WTC11 (cell line): ENCODE results near the gene SERAC1.

ENCODE experiments used
- ATF1 ChIP-seq: sonication (generic); formaldehyde crosslinking; IDR thresholded peaks from 2 replicates; pipeline ENCODE4 v1.8.1; 2023; ENCODE audit warnings: mild to moderate bottlenecking, moderate library complexity, missing genetic modification reagents
- ESRRA ChIP-seq: sonication (generic); formaldehyde crosslinking; IDR thresholded peaks from 2 replicates; pipeline ENCODE4 v1.8.1; 2022; ENCODE audit warnings: mild to moderate bottlenecking, missing genetic modification reagents, borderline replicate concordance
- NFYB ChIP-seq: sonication (generic); formaldehyde crosslinking; conservative IDR thresholded peaks from 2 replicates; pipeline ENCODE4 v1.8.0; 2022; ENCODE audit warnings: low read depth, missing genetic modification reagents
- TEAD1 ChIP-seq: sonication (generic); formaldehyde crosslinking; IDR thresholded peaks from 2 replicates; pipeline ENCODE4 v1.8.0; 2022; ENCODE audit warnings: mild to moderate bottlenecking, missing genetic modification reagents
- USF1 ChIP-seq: sonication (generic); formaldehyde crosslinking; IDR thresholded peaks from 2 replicates; pipeline ENCODE4 v1.8.0; 2022; ENCODE audit warnings: mild to moderate bottlenecking, missing genetic modification reagents
- ZNF121 ChIP-seq: sonication (generic); formaldehyde crosslinking; IDR thresholded peaks from 2 replicates; pipeline ENCODE4 v1.8.0; 2023; ENCODE audit warnings: missing genetic modification reagents
- TF ChIP-seq, protein P1 (sequence below): sonication (generic); formaldehyde crosslinking; IDR thresholded peaks from 2 replicates; pipeline ENCODE4 v1.8.1; 2022; ENCODE audit warnings: mild to moderate bottlenecking, missing genetic modification reagents, moderate library complexity, borderline replicate concordance
- TF ChIP-seq, protein P2 (sequence below): fragments of 200-600 bp; IDR thresholded peaks from 2 replicates; pipeline ENCODE4 v1.8.0; 2022; ENCODE audit warnings: antibody characterized with exemption

DNA sequence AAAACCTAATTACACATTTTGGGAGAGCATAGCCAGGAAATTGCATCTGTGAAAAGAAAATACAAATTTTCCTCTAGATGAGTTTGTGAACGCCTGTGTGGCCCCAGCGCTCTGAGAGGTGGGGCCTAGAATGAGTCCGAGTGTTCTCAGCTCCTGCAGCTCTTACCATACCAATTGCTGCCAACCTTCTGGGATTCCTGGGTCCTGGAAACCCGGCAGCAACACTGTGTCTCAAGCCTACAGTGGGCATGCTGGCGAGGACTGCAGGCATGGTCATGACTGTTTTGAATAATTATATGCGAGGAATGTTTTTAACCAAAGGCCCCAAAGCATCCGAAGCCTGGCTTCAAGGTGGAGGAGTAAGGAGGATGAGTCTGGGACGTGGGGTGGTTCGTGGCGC, 90.4 kb downstream of the SERAC1 start:
- TF ChIP-seq USF1: no peak
- TF ChIP-seq, protein P1, sequence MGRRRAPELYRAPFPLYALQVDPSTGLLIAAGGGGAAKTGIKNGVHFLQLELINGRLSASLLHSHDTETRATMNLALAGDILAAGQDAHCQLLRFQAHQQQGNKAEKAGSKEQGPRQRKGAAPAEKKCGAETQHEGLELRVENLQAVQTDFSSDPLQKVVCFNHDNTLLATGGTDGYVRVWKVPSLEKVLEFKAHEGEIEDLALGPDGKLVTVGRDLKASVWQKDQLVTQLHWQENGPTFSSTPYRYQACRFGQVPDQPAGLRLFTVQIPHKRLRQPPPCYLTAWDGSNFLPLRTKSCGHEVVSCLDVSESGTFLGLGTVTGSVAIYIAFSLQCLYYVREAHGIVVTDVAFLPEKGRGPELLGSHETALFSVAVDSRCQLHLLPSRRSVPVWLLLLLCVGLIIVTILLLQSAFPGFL (CRISPR knock-in tag): no peak
- TF ChIP-seq, protein P2, sequence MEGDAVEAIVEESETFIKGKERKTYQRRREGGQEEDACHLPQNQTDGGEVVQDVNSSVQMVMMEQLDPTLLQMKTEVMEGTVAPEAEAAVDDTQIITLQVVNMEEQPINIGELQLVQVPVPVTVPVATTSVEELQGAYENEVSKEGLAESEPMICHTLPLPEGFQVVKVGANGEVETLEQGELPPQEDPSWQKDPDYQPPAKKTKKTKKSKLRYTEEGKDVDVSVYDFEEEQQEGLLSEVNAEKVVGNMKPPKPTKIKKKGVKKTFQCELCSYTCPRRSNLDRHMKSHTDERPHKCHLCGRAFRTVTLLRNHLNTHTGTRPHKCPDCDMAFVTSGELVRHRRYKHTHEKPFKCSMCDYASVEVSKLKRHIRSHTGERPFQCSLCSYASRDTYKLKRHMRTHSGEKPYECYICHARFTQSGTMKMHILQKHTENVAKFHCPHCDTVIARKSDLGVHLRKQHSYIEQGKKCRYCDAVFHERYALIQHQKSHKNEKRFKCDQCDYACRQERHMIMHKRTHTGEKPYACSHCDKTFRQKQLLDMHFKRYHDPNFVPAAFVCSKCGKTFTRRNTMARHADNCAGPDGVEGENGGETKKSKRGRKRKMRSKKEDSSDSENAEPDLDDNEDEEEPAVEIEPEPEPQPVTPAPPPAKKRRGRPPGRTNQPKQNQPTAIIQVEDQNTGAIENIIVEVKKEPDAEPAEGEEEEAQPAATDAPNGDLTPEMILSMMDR: no peak
- TF ChIP-seq ZNF121: no peak
- TF ChIP-seq ATF1: no peak
- no peak for TF ChIP-seq ESRRA (CRISPR knock-in tag)
- TF ChIP-seq TEAD1 (CRISPR knock-in tag): no peak
- TF ChIP-seq NFYB (CRISPR knock-in tag): no peak
